Right lobe of liver (tissue), 4 donors: Measurements from ENCODE around the gene DPAGT1.
A peak's percentile ranks its signal among the peaks of the same experiment; 100 is the strongest.

Experiments used
- CTCF ChIP-seq, 4 donors: fragments of 200-600 bp in 3 of 4; fragments of 450-650 bp in 1 of 4; IDR thresholded peaks; one replicate each; pipeline versions ENCODE4 v1.5.1 to v1.8.0; 2016 to 2022; ENCODE audit warnings: antibody characterized with exemption in 4 of 4, mild to moderate bottlenecking in 2 of 4
- POLR2A ChIP-seq: fragments of 450-650 bp; IDR thresholded peaks from one replicate; pipeline ENCODE4 v1.6.1; 2017; ENCODE audit warnings: antibody characterized with exemption, mild to moderate bottlenecking
- donor health status: DM: no; HTN: no; CAD: no.
- donor health status: DM: no; HTN: no; CAD: no.
- donor health status: DM: no; HTN: yes; CAD: no.

- TF ChIP-seq CTCF (IDR thresholded peaks at IDR 0.05) (no peak), POLR2A (peak; percentile 39)
These were observed 19.6 kb upstream of the DPAGT1 start, which contains the start of gene HINFP for GRCh38 chr11:119121008-119121810.
